Activated CD4-positive, alpha-beta T cell treated with anti-CD3 and anti-CD28 coated beads for 24 hours (primary cell): ENCODE results near the gene CUX1.
"Not testable (repeated sequence)": the region's sequence is repeated elsewhere in the genome, so short reads cannot be mapped to it uniquely, and the experiment has no call there.

Experiments used
- DNase-seq, 2 donors: peaks; one replicate each; pipeline ENCODE4 v3.0.0-alpha.2; 2020; ENCODE audit warnings: low read depth in 2 of 2

Gene CUX1

DNA sequence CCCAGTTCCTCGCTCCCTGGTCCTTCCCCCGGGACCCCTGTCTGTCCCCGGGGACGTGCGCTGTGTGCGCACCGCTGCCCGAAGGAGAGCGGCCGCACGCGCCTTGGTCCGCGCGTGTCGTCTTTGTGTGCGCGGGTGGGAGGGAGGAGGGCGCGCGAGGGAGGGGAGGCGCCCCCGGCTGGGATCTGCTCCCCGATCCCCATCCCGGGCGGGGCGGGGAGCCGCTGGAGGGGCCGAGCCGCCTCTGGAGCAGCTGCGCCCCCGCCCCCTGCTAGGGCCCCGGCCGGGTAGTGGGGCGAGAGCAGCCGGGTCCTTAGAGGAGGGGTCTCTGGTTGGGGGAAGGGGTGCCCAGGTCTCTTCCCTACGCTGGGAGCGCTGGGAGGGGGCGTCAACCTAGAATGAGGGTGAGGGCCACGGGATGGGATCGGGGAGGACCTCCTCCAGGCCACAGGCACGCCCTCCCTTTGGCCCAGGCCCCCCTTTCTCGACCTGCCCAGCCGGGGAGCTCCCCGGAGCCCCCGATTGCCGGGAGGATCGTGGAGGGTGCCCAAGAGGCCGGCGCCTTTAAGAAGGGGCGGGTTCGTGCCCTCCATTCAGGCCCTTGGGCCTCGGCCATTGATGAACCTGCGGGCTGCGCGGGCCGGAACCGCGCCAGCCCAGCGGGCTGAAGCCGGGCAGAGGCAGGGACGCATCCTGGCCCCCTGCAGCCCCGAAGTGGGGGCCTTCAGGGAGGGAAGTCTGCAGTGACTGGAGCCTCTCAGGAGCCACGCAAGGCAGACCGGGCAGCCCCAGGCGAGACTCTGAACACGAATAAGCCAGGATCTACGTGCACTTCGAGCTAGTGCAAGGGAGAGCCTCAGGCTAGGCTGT is 469.9 kb downstream of the CUX1 start:
- DNase-seq, result no peak

DNA sequence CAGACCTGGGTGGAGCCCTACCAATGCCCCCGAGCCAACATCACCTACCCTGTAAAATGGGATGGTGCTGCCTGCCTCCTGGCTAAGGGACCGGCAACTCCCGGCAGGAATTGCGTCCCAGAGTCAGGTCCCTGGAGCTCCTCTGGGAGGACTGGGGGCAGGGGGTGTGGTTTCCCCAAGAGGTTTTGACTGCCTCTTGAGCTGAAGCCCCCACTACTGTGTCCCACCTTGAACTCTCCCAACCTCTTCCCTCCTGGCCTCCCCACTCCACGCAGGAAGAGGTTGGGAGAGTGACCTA is 470.5 kb downstream of the CUX1 start:
- no peak for DNase-seq

DNA sequence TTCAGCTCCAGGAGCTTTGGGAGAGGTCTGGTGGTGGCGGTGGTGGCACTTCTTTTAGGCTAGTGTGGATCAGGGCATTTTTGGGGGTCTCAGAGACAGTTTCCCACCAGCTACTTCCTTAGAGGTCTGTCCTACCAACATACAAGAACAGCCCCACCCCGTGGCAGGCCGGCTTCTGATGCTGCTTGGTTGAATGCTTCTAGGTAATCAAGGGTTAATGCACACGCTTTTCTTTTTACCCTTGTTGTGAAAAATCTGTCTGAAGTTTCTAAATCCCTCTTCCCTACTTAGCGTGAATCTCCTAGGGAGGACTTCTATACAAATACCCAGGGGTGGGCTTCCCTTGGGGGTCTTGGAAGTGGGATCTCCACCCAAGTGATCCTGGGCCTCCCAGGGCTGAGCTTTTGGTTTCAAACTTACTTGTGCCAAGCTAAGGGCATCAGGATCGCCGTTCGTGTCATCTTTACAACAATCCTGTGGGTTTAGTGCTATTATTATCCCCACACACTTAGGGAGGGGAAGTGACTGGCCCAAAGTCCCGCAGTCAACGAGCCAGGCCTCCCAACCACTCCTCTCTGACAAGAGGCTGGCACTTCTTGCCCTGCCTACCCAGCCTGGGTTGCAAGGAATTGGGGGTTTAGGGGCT is 471.0 kb downstream of the CUX1 start:
- no peak for DNase-seq

DNA sequence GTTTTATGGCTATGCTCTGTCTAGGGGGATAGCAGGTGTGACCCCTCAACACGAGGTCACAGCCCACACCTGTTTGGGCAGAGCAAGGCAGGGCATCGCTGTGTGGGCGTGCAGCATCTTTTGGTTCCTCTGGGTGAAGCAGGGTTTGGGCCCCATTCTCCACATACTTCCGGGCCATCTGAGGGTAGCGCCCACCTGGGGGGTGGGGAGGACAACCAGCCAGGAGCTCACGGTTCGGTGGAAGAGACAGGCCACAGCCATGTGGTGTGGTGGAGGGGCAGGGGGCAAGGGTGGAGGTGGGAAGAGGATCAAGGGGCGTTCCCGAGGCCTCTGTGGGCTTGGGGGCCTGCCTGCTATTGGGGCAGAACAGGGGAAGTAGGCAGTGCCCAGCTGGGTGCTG is 471.6 kb downstream of the CUX1 start:
- no peak for DNase-seq

DNA sequence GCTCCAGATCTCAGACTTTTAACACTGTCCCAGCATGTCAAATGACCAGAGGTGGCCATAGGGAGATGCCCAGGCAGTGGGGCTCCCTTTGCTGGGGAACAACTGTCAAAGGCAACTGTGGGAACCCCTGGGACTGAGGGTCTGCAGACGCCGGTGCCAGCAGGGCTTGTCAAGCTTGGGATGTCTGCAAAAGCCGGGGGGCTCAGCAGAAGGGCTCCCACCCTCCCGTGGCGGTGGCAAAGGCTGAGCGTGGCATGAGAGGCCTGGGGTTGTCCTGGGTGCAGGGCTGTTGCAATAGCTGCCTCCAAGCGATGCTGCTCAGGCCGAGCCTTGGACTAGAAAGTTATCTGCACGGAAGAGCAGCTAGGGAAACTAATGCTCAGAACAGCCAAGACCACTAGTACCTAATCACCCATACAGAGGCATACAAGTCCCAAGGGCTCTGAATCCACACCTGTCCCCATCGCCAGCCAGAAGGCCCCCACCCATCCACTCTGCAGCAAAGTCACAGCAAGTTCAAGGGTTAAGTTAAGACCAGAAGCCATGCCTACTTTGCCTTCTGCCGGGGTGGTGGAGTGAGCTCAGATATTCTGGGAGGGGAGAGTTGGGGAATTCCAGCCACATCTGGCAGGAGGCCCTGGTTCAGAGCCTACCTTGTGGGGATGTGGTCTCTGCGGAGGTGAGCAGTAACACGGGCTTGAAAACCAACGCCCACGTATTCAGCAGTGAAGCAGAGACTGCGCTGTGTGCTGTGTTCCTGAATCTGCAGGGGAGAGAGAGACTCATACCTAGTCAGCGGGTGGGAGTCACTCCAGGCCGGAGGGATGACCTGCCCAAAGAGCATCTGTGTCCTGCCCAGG is 473.9 kb downstream of the CUX1 start:
- DNase-seq, result no peak

DNA sequence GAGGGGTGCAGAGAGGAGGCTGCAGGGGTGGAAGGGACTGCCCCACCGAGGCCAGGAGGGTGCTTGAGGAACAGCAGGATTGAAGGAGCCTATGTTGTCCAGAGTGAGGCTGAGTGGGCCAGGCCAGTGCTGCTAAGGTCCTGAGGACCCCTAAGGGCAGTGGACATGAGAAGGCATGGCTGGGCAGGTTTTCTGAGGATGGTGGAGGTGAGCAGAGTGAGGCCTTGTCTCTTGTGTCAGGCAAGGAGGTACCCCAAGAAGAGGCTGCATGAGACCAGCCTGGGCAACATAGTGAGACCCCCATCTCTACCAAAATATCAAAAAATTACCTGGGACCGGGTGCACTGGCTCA is 474.5 kb downstream of the CUX1 start:
- DNase-seq, result no peak

DNA sequence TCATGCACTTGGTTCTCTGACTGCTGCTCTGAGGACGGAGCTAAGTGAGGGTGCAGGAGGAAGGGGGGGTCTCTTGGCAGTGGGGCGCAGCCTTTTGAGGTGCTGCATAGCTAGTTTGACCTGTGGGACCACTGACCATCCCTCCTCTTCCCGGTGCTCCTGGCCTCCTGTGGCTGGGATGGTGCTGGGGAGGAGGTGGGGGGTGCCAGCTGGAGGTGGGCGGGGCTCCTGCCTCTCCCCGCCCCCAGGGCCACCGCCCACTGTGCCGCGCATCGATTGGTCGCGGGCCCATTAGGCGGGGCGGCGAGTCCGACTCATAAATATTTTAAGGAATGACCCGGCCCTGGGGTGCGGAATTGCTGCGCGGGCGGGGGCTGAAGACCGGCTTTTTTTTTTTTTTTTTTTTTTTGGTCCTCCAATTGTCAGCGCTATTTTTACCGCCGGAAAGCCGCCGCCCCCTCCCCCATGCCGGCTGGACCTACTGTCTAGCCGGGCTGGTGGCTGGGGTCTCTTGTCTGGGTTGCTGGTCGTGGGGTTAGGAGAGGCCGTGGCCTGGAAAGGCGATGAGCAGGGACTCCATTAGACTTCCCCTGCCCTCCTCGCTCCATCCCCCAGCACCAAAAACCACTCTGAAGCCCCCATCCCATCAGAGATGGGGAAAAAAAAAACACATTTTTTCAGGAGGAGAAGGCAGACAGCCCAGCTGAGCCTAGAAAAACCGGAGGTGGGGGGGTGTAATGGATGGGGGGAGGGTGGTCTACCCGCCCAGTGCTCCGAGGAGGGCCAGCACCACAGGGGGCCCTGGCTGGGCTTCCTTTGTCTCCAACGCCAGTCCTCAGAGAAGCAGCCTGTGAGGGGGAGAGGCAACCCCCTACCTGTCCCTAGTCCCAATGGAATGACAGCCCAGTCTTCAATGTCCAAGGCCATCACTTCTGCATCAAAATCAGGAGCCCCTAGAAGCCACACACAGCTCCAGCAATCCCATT is 475.7 kb downstream of the CUX1 start:
- no peak for DNase-seq

DNA sequence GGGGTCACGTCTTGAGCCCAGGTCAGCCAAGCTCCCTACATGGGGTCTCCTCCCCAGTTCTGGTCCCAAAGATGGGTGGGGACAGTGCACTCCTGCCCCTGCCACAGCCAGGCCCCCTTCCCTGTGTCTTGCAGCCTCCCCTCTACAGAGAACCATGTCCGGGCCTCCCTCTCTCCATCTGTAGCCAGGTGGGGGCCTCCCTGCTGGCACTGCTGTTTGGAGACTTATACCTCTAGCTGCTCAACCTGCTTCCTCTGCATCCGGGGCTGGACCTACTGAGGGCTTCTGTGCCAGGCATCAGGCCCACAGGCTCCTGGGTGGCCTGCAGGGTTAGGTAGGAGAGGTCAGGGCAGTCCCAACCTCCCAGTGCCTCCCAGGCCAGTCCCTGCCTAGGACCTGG is 477.2 kb downstream of the CUX1 start:
- no peak for DNase-seq

DNA sequence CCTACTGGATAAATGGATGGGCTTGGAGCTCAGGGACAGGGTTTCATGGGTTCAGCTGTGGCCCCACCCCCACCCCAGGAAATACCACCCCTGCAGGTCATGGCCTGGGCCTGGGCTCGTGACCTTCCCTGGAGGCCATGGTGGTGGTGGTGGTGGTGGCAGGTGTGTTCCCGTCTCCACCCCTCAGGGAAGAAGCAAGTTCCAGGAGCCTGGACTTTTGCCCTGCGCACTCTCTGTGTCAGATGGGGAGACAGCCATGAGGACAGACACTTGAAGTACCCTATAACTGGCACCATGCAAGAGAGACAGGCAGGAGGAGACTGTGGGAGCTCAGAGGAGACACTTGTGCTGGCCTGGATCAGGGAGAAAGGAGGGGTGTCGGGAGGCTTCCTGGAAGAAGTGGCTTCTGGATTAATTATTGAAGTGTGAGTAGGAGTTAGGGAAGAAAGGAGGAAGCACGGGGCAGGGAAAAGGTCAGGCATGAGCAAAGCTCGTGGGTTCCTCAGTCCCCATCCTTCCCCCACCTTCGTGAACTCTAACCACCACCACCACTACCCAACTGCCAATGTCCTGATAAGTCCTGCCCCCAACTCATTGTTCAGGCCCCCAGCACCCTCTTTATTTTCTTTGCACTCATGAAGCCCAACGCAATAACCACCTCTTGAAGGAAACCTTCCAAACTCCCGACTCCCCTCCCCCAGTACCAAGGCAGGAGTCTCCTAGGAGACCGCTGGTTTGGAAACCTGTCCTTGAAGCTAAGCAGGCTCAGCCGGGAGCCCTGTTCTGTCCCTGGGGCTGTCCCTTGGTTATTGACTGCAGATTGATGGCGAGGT is 478.1 kb downstream of the CUX1 start:
- no peak for DNase-seq

DNA sequence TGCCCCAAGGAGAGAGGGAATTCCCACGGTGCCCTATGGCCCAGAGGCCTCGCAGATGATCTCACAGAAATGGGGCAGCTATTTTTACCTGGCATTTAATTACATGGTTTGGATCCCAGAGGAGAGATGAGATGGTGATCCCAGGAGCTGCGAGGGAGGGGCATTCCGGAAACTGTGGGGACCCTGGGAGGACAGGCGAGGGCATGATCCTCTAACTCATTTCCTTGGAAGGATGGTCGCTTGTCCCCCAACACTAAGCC is 478.7 kb downstream of the CUX1 start:
- no peak for DNase-seq

DNA sequence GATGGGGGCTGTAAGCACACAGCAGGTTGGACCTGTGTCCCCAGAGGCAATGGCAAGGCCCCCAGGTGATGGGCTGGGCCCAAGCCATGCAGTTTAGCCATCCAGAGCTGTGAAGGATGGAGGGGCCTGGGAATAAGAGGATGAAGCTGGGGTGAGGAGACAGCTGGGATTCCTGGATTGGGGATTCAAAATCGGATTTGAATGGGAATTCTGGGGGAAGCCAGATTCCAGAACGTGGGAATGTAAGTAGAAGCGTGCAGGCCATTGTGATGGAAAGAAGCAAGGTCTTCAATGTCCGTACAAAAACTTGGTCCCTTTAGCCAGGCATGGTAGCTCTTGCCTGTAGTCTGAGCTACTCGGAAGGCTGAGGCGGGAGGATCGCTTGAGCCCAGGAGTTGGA is 479.1 kb downstream of the CUX1 start:
- DNase-seq, result no peak

DNA sequence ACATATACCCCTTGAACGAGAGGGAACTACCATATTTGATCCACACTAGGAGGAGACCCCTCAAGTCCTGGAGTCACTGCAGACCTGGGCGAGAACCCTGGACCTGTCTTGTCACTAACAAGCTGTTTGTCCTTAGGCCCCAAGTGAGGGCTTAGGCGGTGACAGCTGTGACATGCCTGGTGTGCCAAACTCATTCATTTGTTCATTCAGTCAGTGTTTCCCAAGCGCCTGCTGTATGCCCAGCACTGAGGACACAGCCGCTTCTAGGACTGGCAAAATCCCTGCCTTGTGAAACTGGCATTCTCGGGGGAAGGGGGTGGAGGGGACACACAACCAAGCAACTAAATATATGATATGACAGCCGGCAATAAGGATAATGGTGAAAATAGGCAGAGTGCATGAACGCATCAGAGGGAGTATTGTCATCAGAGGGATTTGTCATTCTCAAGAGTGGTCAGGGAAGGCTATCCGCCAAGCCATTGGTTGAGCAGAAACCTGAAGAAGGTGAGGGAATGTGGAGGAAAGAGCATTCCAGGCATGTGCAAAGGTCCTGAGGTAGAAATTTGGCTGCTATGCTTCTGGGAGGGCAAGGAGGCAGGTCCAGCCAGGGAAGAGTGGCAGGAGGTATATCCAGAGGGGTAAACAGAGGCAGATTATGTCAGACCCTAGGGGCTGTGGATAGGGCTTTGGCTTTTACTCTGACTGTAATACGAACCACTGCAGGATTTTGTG is 480.2 kb downstream of the CUX1 start:
- DNase-seq, result no peak

DNA sequence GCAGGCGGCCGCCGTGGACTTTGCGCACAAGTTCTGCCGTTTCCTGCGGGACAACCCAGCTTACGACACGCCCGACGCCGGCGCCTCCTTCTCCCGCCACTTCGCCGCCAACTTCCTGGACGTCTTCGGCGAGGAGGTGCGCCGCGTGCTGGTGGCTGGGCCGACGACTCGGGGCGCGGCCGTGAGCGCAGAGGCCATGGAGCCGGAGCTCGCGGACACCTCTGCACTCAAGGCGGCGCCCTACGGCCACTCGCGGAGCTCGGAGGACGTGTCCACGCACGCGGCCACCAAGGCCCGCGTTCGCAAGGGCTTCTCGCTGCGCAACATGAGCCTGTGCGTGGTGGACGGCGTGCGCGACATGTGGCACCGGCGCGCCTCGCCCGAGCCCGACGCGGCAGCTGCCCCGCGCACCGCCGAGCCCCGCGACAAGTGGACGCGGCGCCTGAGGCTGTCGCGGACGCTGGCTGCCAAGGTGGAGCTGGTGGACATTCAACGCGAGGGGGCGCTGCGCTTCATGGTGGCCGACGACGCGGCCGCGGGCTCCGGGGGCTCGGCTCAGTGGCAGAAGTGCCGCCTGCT is 483.3 kb downstream of the CUX1 start:
- no peak for DNase-seq

DNA sequence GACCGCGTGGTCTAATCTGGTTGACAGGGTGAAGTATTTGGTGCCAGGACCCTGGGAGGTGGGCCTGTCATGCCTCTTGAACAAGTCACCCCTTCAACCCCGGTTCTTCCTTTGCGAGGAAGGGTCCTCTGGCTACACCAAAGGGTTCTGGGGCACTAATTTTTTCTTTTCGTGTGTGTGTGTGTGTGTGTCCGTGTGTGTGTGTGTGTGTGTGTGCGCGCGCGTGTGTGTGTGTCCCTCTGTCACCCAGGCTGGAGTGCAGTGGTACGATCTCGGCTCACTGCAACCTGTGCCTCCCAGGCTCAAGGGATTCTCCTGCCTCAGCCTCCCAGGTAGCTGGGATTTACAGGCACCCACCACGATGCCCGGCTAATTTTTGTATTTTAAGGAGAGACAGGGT is 483.9 kb downstream of the CUX1 start:
- not testable (repeated sequence) for DNase-seq

DNA sequence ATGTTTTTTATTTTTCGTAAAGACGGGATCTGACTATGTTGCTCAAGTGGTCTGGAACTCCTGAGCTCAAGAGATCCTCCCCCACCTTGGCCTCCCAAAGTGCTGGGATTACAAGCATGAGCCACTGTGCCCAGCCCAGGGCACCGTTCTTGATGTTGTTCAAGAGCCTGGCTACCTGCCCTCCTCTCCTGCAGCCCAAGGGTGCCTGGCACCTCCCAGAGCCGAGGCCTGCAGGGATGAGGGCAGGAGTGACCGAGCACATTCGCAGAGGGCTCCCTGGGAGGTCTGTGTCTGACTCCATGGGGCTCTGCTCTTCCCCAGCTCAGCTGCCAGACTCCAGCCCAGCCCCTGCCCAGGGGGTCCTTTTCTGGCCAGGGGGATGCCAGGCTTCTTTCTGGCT is 484.6 kb downstream of the CUX1 start:
- DNase-seq, result no peak

DNA sequence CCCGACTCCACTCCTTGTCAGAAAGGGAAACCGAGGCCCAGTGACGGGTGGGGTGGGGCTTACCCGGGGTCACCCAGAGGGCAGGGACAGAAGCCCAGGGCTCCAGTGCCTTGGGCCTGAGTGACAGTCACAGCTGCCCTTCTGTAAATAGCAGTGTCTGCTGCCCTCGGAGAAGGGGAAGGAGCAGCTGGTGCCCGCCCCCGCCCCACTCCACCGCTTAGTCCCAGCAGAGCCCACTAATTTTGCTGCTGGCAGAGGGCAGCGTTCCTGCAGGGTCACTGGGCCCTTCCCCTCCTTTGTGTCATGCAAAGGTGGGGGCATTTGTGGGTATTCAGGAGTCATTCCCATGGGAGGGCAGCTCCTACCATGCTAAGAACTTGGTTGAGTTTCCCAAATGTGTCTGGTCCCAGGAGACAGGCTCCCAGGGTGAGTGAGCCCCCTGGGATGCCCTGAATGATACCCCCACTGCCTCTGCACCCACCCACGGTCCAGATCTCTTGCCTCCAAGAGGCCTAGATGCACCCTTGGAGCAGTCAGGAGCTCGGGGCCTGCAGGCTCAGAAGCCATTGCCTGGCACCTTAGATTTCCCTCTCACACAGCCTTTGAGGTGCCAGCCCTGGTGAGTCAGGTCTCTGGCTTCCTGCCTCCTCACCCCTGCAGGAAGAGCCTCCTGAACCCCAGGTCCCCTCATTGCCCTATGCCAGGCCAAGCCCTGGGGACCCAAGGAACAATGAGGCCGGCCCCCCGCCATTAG is 486.4 kb downstream of the CUX1 start:
- no peak for DNase-seq

DNA sequence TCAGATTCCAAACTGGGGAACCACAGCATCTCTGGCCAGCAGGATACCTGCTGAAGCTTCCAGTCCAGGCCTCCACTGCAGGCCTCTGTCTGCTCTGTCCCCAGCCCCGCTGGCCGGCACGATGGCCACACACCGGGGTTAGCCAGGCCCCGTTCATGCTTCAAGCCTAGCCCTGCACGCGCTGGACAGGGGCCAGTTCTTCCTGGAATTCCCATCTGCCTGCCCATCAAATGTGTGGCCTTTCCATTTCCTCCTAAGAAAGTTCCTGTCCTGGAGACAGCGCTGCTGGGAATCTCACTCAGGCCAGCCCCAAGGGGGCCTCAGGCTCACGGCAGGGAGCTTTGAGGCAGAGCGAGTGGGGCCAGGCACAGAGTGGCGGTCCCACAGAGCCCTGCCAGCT is 487.2 kb downstream of the CUX1 start:
- no peak for DNase-seq

DNA sequence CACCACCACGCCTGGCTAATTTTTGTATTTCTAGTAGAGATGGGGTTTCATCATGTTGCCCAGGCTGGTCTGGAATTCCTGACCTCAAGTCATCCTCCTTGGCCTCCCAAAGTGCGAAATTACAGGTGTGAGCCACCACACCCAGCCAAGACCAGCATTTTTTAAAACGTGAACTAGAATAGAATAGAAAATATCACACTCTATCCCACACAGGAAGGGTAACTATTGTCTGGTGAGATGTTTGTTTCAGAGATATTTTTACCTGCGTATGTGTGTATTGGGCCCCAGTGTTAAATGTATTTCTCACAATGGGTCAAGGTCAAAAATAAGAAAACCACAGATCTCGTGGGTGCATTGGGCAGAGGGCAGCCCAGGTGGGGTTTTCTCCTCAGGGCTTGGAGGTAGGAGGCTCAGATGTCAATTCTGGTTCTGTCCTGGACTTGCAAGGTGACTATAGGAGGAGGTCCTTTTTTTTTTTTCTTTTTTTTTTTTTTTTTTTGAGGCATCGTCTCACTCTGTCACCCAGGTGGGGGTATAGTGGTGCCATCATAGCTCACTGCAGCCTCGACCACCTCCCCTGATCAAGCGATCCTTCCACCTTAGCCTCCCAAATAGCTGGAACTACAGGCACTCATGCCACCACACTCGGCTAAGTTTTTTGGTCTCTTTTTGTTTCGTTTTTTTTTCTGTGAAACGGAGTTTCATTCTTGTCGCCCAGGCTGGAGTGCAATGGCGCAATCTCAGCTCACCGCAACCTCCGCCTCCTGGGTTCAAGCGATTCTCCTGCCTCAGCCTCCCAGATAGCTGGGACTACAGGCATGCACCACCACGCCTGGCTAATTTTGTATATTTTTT is 488.2 kb downstream of the CUX1 start:
- DNase-seq, result no peak
